K562 (cell line): ENCODE measurements around the gene CD300H. TPM values are rescaled to one million over a fixed set of nuclear protein-coding genes. Genes with fewer than 3 reads are reported as not detected.

ENCODE experiments used
- BRCA1 ChIP-seq, 2 experiments: fragments of 450-650 bp in 1 of 2; sonication (generic) in 1 of 2; formaldehyde crosslinking in 1 of 2; IDR thresholded peaks; 2 replicates each; pipeline versions ENCODE4 v1.5.0 to v1.6.1; 2017 to 2020; ENCODE audit warnings: mild to moderate bottlenecking in 1 of 2, missing genetic modification reagents in 1 of 2
- CEBPG ChIP-seq, 3 experiments: fragments of 200-800 bp in 1 of 3; sonication (Bioruptor generic) in 1 of 3; sonication (generic) in 1 of 3; formaldehyde crosslinking in 1 of 3; IDR thresholded peaks in 2 of 3; conservative IDR thresholded peaks in 1 of 3; 2 replicates each; pipeline versions ENCODE4 v1.6.1 to v1.8.0; 2016 to 2022; ENCODE audit warnings: missing compliant biosample characterization in 2 of 3, missing genetic modification characterization in 2 of 3, mild to moderate bottlenecking in 1 of 3, missing genetic modification reagents in 1 of 3
- CHD7 ChIP-seq: fragments of 200-600 bp; sonication (generic); IDR thresholded peaks from one replicate; pipeline ENCODE4 v1.6.1; 2012; ENCODE audit warnings: mild to moderate bottlenecking, low read depth, low read length, inconsistent platforms
- FOS ChIP-seq: IDR thresholded peaks from 3 replicates; pipeline ENCODE4 v1.6.1; 2011; ENCODE audit not compliant: insufficient read length; ENCODE audit errors: extremely low read depth
- HCFC1 ChIP-seq: IDR thresholded peaks from 2 replicates; pipeline ENCODE4 v1.6.1; 2012; ENCODE audit warnings: low read depth, low read length, improper control_type of control experiment
- MCM5 ChIP-seq: fragments of 450-650 bp; IDR thresholded peaks from 2 replicates; pipeline ENCODE4 v1.6.1; 2016; ENCODE audit warnings: low read depth
- NR2C2 ChIP-seq, 2 experiments: fragments of 200-800 bp in 1 of 2; sonication (Bioruptor generic) in 1 of 2; sonication (generic) in 1 of 2; formaldehyde crosslinking in 1 of 2; IDR thresholded peaks; 2 replicates each; pipeline versions ENCODE4 v1.6.1 to v1.8.0; 2016 to 2022; ENCODE audit warnings: mild to moderate bottlenecking in 1 of 2, missing compliant biosample characterization in 1 of 2, missing genetic modification characterization in 1 of 2, missing genetic modification reagents in 1 of 2
- TBP ChIP-seq: optimal IDR thresholded peaks from 2 replicates; pipeline ENCODE3; 2011; ENCODE audit warnings: low read depth, low read length, improper control_type of control experiment
- TFAP4 ChIP-seq: sonication (generic); formaldehyde crosslinking; IDR thresholded peaks from 2 replicates; pipeline ENCODE4 v1.8.0; 2022; ENCODE audit warnings: missing genetic modification reagents, mild to moderate bottlenecking, moderate library complexity, borderline replicate concordance
- ZNF511 ChIP-seq: sonication (generic); formaldehyde crosslinking; IDR thresholded peaks from 2 replicates; pipeline ENCODE4 v1.8.0; 2022; ENCODE audit warnings: mild to moderate bottlenecking, missing genetic modification reagents
- ZNF668 ChIP-seq: fragments of 250-450 bp; sonication (Bioruptor Pico); IDR thresholded peaks from 2 replicates; pipeline ENCODE4 v1.8.0; 2022; ENCODE audit warnings: mild to moderate bottlenecking, inconsistent platforms
- polyA plus RNA-seq, 8 experiments: library from polyadenylated mRNA; depleted of rRNA in 4 of 8; stranded (reverse) in 5 of 8; unstranded in 3 of 8; fragments of >200 nt; fragmentation: Nextera tagmentation in 2 of 8; fragmentation: Illumina TruSeq in 1 of 8; extraction: Ambion mirVana in 2 of 8; extraction: Trizol in 1 of 8; gene quantifications; 2 replicates each; pipeline versions ENCODE4 v1.2.1 to v1.2.3, GENCODE V29; 2011 to 2014; ENCODE audit warnings: inconsistent platforms in 1 of 8, missing spikeins in 1 of 8
- total RNA-seq, 7 experiments: library from RNA; depleted of rRNA in 6 of 7; stranded (reverse); fragments of >200 nt in 6 of 7; fragmentation: Illumina TruSeq in 2 of 7; extraction: Trizol in 2 of 7; gene quantifications; 2 replicates each; pipeline versions ENCODE4 v1.2.1 to v1.2.3, GENCODE V29; 2011 to 2021; ENCODE audit warnings: low replicate concordance in 1 of 7
- TF ChIP-seq, protein P1 (sequence below): fragments of 250-450 bp; sonication (Bioruptor Pico); IDR thresholded peaks from 2 replicates; pipeline ENCODE4 v1.5.0; 2021

The CD300H gene
- total and polyA plus RNA-seq, 9 of the 15 experiments (the other 6 are each of a cell fraction or from before 2014, with no cell fraction given): not detected

DNA sequence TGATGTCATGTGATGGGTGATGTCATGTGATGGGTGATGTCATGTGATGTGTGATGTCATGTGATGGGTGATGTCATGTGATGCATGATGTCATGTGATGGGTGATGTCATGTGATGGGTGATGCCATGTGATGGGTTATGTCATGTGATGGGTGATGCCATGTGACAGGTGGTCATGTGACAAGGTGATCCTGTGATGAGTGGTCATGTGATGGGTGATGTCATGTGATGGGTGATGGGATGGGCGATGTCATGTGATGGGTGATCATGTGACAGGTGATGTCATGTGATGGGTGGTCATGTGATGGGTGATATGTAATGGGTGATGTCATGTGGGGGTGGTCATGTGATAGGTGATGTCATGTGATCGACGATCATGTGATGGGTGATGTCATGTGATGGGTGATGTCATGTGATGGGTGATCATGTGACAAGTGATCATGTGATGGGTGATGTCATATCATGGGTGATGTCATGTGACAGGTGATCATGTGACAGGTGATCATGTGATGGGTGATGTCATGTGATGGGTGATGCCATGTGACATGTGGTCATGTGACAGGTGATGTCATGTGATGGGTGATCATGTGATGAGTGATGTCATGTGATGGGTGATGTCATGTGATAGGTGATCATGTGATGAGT lies 53.2 kb downstream of the CD300H start (continued):
- TF ChIP-seq, protein P1, sequence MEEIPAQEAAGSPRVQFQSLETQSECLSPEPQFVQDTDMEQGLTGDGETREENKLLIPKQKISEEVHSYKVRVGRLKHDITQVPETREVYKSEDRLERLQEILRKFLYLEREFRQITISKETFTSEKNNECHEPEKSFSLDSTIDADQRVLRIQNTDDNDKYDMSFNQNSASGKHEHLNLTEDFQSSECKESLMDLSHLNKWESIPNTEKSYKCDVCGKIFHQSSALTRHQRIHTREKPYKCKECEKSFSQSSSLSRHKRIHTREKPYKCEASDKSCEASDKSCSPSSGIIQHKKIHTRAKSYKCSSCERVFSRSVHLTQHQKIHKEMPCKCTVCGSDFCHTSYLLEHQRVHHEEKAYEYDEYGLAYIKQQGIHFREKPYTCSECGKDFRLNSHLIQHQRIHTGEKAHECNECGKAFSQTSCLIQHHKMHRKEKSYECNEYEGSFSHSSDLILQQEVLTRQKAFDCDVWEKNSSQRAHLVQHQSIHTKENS (CRISPR knock-in tag): no peak
- TF ChIP-seq FOS (peak; percentile 60), MCM5 (no peak), TFAP4 (CRISPR knock-in tag) (peak; percentile 74), HCFC1 (peak; percentile 33; the same call in 1 of the 2 replicates), ZNF511 (CRISPR knock-in tag) (no peak), NR2C2 (CRISPR knock-in tag; IDR thresholded peaks at IDR 0.05) (peak; percentile 71; the same call in 1 of the 2 replicates), NR2C2 (tag; IDR thresholded peaks at IDR 0.05) (no peak), BRCA1 (IDR thresholded peaks at IDR 0.05) (no peak), BRCA1 (CRISPR knock-in tag; IDR thresholded peaks at IDR 0.05) (no peak), ZNF668 (CRISPR knock-in tag) (no peak), CHD7 (no peak), TBP (no peak), CEBPG (CRISPR knock-in tag; IDR thresholded peaks at IDR 0.05) (peak; percentile 75), CEBPG (tag; conservative IDR thresholded peaks at IDR 0.05 in 1 of 2, IDR thresholded peaks at IDR 0.05 in 1 of 2) (peak in 1 of 2 experiments; percentile 83; a peak in 2 of 4 replicates)
